ENCODE data around the gene TTC39C.
"Not testable (repeated sequence)": the region's sequence is repeated elsewhere in the genome, so short reads cannot be mapped to it uniquely, and the experiment has no call there.

TTC39C gene

GRCh38 chr18:24138789-24139616, 124.4 kb downstream of the TTC39C start, which contains the start of gene CABYR:
Gene CABYR, plus strand, starts transcription at chr18:24139062. Its CDS starts 4,053 bp downstream, at chr18:24143115.
- peak; percentile 86 for DNase-seq

DNA sequence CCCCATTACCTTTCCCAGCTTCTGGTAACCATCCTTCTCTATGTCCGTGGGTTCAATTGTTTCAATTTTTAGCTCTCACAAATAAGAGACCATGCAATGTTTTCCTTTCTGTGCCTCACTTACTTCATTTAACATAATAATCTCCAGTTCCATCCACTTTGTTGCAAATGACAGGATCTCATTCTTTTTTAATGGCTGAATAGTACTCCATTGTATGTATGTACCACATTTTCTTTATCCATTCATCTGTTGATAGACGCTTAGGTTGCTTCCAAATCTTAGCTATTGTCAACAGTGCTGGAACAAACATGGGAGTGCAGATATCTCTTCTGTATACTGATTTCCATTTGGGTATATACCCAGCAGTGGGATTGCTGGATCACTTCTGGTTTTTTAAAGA, 126.1 kb downstream of the TTC39C start:
- no peak for DNase-seq

GRCh38 chr18:24142376-24142775, 127.8 kb downstream of the TTC39C start:
- no peak for DNase-seq

DNA sequence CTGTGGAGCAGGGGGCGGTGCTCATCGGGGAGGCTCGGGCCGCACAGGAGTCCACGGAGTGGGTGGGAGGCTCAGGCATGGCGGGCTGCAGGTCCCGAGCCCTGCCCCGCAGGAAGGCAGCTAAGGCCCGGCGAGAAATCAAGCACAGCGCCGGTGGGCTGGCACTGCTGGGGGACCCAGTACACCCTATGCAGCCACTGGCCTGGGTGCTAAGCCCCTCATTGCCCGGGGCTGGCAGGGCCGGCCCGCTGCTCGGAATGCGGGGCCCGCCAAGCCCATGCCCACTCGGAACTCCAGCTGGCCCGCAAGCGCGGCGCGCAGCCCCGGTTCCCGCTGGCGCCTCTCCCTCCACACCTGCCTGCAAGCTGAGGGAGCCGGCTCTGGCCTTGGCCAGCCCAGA, 135.0 kb downstream of the TTC39C start:
- DNase-seq: not testable (repeated sequence)

DNA sequence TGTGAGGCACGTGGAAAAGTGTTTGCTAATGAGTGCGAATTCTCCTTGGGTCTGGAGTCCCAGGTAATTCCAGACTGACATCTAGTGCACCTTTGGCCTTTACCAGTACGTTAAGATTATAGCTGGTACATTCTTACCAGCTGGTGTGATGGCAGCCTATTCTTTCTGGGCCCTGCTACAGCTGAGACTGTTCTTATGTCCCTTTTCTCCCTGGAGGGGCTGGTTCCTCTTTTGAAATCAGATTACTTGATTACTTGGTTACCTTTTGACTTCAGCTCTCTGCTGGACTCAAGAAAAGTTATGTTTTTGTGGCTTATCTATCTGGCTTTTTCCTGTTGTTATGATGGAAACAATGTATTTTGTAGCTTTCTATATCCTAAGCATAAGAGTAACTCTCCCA, 138.8 kb downstream of the TTC39C start:
- no peak for DNase-seq

- no peak for DNase-seq
These were observed 143.3 kb downstream of the TTC39C start for GRCh38 chr18:24157855-24158254.

GRCh38 chr18:24160086-24160485, 145.5 kb downstream of the TTC39C start:
- no peak for DNase-seq

- DNase-seq: no peak
These were observed 146.8 kb downstream of the TTC39C start for GRCh38 chr18:24161304-24161703.

DNA sequence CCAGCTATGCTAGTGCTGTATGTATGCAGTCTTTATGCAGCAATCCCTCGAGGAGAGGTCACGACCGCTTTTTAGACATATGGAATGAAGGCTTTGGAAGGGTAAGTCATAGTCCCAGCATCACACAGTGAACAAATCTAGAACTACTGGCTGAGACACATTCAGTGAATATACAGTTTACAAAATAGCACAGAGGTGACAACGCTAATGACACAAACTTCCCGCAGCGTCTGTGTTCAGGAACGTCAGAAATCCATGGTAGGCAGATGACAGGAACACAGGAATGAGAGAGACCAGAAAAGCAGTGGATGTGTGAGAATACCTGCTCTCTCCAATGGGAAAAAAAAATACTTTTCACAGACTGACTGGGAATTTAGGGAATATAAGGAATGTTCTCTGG, 153.9 kb downstream of the TTC39C start:
- no peak for DNase-seq

- no peak for DNase-seq
These were observed 155.8 kb downstream of the TTC39C start for GRCh38 chr18:24170360-24170759.

DNA sequence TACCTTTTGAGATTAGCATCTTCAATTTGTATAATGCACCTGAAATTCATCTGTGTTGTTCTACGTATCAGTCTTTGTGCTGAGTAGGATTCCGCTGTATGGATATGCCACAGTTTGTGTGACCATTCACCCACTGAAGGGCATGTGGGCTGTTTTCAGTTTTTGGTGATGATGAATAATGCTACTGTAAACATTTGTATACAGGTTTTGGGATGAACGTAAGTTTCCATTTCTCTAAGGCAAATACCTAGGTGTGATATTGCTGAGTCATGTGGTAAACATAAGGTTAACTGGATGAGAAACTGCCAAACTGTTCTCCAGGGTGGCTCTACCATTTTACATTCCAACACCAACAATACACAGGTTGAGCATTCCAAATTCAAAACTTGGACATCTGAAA, 159.4 kb downstream of the TTC39C start:
- DNase-seq: no peak

GRCh38 chr18:24176727-24177416, 162.3 kb downstream of the TTC39C start:
- DNase-seq: peak; percentile 54

- no peak for DNase-seq
These were observed 163.1 kb downstream of the TTC39C start for GRCh38 chr18:24177499-24178133.

- DNase-seq: no peak
These were observed 165.5 kb downstream of the TTC39C start for GRCh38 chr18:24180048-24180447.

GRCh38 chr18:24181806-24182205, 167.3 kb downstream of the TTC39C start:
- DNase-seq: no peak

All from femur (tissue), 1 donor.